K562 (cell line): ENCODE results near the gene CTPS2. TPM values are rescaled to one million over a fixed set of nuclear protein-coding genes. Genes with fewer than 3 reads are reported as not detected.
A peak's percentile ranks its signal among the peaks of the same experiment; 100 is the strongest.

Source experiments
- E2F1 ChIP-seq: sonication (generic); formaldehyde crosslinking; IDR thresholded peaks from 2 replicates; pipeline ENCODE4 v1.8.1; 2023; ENCODE audit warnings: mild to moderate bottlenecking, missing genetic modification reagents, moderate library complexity
- EP400 ChIP-seq: fragments of 450-650 bp; IDR thresholded peaks from 2 replicates; pipeline ENCODE4 v1.6.1; 2017; ENCODE audit warnings: antibody characterized with exemption, mild to moderate bottlenecking, moderate library complexity
- FIP1L1 ChIP-seq: fragments of 200-400 bp; formaldehyde crosslinking; IDR thresholded peaks from 2 replicates; pipeline ENCODE4 v1.6.1; 2018; ENCODE audit warnings: mild to moderate bottlenecking, low read depth, low read length; ENCODE audit not compliant: poor library complexity, severe bottlenecking
- FOXA1 ChIP-seq: fragments of 450-650 bp; IDR thresholded peaks from 2 replicates; pipeline ENCODE4 v1.6.1; 2016; ENCODE audit warnings: mild to moderate bottlenecking, borderline replicate concordance
- FOXJ3 ChIP-seq: sonication (generic); formaldehyde crosslinking; IDR thresholded peaks from 2 replicates; pipeline ENCODE4 v1.4.0; 2020; ENCODE audit warnings: mild to moderate bottlenecking, missing genetic modification reagents
- NCOA2 ChIP-seq, 2 experiments: fragments of 450-650 bp; IDR thresholded peaks; 2 replicates each; pipeline ENCODE4 v1.6.1; 2018; ENCODE audit warnings: mild to moderate bottlenecking in 2 of 2, moderate library complexity in 1 of 2; ENCODE audit not compliant: partially characterized antibody in 2 of 2
- NFE2 ChIP-seq: IDR thresholded peaks from 2 replicates; pipeline ENCODE4 v1.6.1; 2014; ENCODE audit warnings: antibody characterized with exemption, low read depth
- POLR2B ChIP-seq: fragments of 450-650 bp; IDR thresholded peaks from 2 replicates; pipeline ENCODE4 v1.6.1; 2018; ENCODE audit warnings: low read depth; ENCODE audit not compliant: partially characterized antibody
- PTBP1 ChIP-seq: fragments of 200-400 bp; formaldehyde crosslinking; IDR thresholded peaks from 2 replicates; pipeline ENCODE4 v1.6.1; 2017; ENCODE audit warnings: low read depth, low read length
- PTRF ChIP-seq: fragments of 450-650 bp; IDR thresholded peaks from 2 replicates; pipeline ENCODE4 v1.6.1; 2016; ENCODE audit warnings: mild to moderate bottlenecking, missing genetic modification characterization, missing compliant biosample characterization
- SMC3 ChIP-seq: conservative IDR thresholded peaks from 2 replicates; pipeline ENCODE4 v1.6.1; 2011; ENCODE audit warnings: low read depth, low read length, improper control_type of control experiment; ENCODE audit not compliant: insufficient read depth
- SREBF1 ChIP-seq: fragments of 150-350 bp; IDR thresholded peaks from 2 replicates; pipeline ENCODE4 v1.6.1; 2014; ENCODE audit warnings: antibody characterized with exemption, low read depth, low read length, borderline replicate concordance
- SREBF2 ChIP-seq: sonication (generic); formaldehyde crosslinking; IDR thresholded peaks from 2 replicates; pipeline ENCODE4 v1.4.0; 2020; ENCODE audit warnings: mild to moderate bottlenecking, missing genetic modification reagents
- TAF15 ChIP-seq: fragments of 200-400 bp; formaldehyde crosslinking; IDR thresholded peaks from 2 replicates; pipeline ENCODE4 v1.6.1; 2017; ENCODE audit warnings: mild to moderate bottlenecking, low read depth, low read length, moderate library complexity
- TAF9B ChIP-seq: fragments of 450-650 bp; IDR thresholded peaks from 2 replicates; pipeline ENCODE4 v1.6.1; 2018; ENCODE audit warnings: mild to moderate bottlenecking; ENCODE audit not compliant: partially characterized antibody
- ZNF780A ChIP-seq: fragments of 250-450 bp; sonication (Bioruptor Pico); IDR thresholded peaks from 2 replicates; pipeline ENCODE4 v1.5.0; 2021; ENCODE audit warnings: mild to moderate bottlenecking
- polyA plus RNA-seq, 8 experiments: library from polyadenylated mRNA; depleted of rRNA in 4 of 8; stranded (reverse) in 5 of 8; unstranded in 3 of 8; fragments of >200 nt; fragmentation: Nextera tagmentation in 2 of 8; fragmentation: Illumina TruSeq in 1 of 8; extraction: Ambion mirVana in 2 of 8; extraction: Trizol in 1 of 8; gene quantifications; 2 replicates each; pipeline versions ENCODE4 v1.2.1 to v1.2.3, GENCODE V29; 2011 to 2014; ENCODE audit warnings: inconsistent platforms in 1 of 8, missing spikeins in 1 of 8
- total RNA-seq, 7 experiments: library from RNA; depleted of rRNA in 6 of 7; stranded (reverse); fragments of >200 nt in 6 of 7; fragmentation: Illumina TruSeq in 2 of 7; extraction: Trizol in 2 of 7; gene quantifications; 2 replicates each; pipeline versions ENCODE4 v1.2.1 to v1.2.3, GENCODE V29; 2011 to 2021; ENCODE audit warnings: low replicate concordance in 1 of 7
- TF ChIP-seq, protein P1 (sequence below): fragments of 250-450 bp; sonication (Bioruptor Pico); IDR thresholded peaks from 2 replicates; pipeline ENCODE4 v1.5.0; 2022; ENCODE audit warnings: mild to moderate bottlenecking
- TF ChIP-seq, protein P2 (sequence below), 3 experiments: IDR thresholded peaks in 2 of 3; conservative IDR thresholded peaks in 1 of 3; 2 replicates each; pipeline ENCODE4 v1.5.1; 2011 to 2012; ENCODE audit warnings: low read length in 3 of 3, mild to moderate bottlenecking in 3 of 3, control low read depth in 2 of 3, improper control_type of control experiment in 1 of 3, inconsistent platforms in 1 of 3, low read depth in 1 of 3, mixed read lengths in 1 of 3, moderate library complexity in 1 of 3; ENCODE audit not compliant: insufficient read depth in 2 of 3
- TF ChIP-seq, protein P3 (sequence below): fragments of 250-450 bp; sonication (Bioruptor Pico); IDR thresholded peaks from 2 replicates; pipeline ENCODE4 v1.8.0; 2021; ENCODE audit warnings: borderline replicate concordance, mild to moderate bottlenecking, moderate library complexity; ENCODE audit not compliant: poor library complexity, severe bottlenecking

The CTPS2 gene
- total and polyA plus RNA-seq, 9 of the 15 experiments (the other 6 are each of a cell fraction or from before 2014, with no cell fraction given), result 5.4 to 19.5 (median 14.1) TPM

DNA sequence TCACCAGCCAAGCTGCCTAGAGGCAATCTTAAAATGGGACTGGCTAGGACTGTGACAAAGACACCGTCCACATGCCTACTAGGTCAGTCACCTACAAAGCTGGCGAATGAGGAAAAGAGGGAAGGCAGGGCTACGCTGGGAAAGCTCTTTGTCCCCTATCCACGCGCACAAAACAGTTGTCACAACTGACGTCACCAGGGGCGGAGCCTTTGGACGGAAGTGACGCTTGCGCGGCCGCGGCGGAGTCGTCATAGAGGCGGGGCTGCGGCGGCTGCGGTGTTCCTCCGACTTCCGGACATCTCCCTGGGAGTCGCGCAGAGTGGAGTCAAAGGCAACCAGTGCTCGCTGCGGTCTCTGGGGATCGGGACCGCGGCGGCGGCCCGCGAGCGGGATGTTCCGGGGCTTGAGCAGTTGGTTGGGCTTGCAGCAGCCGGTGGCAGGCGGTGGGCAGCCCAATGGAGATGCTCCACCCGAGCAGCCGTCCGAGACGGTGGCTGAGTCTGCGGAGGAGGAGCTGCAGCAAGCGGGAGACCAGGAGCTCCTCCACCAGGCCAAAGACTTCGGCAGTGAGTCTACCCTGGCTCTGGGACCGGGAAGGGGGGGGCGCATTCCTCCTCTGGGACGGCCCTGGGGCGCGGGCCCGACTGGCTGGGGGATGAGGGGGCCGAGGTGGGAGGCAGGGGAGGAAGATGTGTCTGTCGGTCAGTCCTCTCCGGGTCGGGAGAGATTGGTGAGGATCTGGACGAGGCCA, 7.0 kb upstream of the CTPS2 start, which contains the start of gene SYAP1 (continued):
- no peak for TF ChIP-seq SMC3
- TF ChIP-seq, protein P1, sequence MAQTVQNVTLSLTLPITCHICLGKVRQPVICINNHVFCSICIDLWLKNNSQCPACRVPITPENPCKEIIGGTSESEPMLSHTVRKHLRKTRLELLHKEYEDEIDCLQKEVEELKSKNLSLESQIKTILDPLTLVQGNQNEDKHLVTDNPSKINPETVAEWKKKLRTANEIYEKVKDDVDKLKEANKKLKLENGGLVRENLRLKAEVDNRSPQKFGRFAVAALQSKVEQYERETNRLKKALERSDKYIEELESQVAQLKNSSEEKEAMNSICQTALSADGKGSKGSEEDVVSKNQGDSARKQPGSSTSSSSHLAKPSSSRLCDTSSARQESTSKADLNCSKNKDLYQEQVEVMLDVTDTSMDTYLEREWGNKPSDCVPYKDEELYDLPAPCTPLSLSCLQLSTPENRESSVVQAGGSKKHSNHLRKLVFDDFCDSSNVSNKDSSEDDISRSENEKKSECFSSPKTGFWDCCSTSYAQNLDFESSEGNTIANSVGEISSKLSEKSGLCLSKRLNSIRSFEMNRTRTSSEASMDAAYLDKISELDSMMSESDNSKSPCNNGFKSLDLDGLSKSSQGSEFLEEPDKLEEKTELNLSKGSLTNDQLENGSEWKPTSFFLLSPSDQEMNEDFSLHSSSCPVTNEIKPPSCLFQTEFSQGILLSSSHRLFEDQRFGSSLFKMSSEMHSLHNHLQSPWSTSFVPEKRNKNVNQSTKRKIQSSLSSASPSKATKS, result no peak
- TF ChIP-seq, protein P2, sequence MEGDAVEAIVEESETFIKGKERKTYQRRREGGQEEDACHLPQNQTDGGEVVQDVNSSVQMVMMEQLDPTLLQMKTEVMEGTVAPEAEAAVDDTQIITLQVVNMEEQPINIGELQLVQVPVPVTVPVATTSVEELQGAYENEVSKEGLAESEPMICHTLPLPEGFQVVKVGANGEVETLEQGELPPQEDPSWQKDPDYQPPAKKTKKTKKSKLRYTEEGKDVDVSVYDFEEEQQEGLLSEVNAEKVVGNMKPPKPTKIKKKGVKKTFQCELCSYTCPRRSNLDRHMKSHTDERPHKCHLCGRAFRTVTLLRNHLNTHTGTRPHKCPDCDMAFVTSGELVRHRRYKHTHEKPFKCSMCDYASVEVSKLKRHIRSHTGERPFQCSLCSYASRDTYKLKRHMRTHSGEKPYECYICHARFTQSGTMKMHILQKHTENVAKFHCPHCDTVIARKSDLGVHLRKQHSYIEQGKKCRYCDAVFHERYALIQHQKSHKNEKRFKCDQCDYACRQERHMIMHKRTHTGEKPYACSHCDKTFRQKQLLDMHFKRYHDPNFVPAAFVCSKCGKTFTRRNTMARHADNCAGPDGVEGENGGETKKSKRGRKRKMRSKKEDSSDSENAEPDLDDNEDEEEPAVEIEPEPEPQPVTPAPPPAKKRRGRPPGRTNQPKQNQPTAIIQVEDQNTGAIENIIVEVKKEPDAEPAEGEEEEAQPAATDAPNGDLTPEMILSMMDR (IDR thresholded peaks at IDR 0.05 in 2 of 3, conservative IDR thresholded peaks at IDR 0.05 in 1 of 3; ENCODE audit: insufficient read depth in 2 of 3, low read depth in 1 of 3, low read length in 3 of 3), result peak in 1 of 3 experiments; percentile 17; a peak in 1 of 6 replicates
- 0 out of 2 replicates have a peak, but pooled peaks have one; percentile 46 for TF ChIP-seq E2F1 (CRISPR knock-in tag)
- TF ChIP-seq FOXA1, result no peak
- peak; percentile 91 for TF ChIP-seq POLR2B
- TF ChIP-seq NFE2, result no peak
- TF ChIP-seq FOXJ3 (CRISPR knock-in tag), result no peak
- peak; percentile 83 for TF ChIP-seq EP400
- TF ChIP-seq SREBF1, result no peak
- TF ChIP-seq PTBP1, result no peak
- TF ChIP-seq PTRF (tag), result no peak
- TF ChIP-seq FIP1L1, result peak; percentile 31
- no peak for TF ChIP-seq ZNF780A (CRISPR knock-in tag)
- TF ChIP-seq SREBF2 (CRISPR knock-in tag), result no peak
- TF ChIP-seq TAF9B, result peak; percentile 83
- no peak for TF ChIP-seq NCOA2 (IDR thresholded peaks at IDR 0.05; ENCODE audit: partially characterized antibody in 2 of 2)
- no peak for TF ChIP-seq TAF15
- TF ChIP-seq, protein P3, sequence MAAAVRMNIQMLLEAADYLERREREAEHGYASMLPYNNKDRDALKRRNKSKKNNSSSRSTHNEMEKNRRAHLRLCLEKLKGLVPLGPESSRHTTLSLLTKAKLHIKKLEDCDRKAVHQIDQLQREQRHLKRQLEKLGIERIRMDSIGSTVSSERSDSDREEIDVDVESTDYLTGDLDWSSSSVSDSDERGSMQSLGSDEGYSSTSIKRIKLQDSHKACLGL, result no peak
